Neural cell (in vitro differentiated cells): ENCODE data around the gene PRDM12.

Experiments
- CTCF ChIP-seq: fragments of 450-650 bp; IDR thresholded peaks from 2 replicates; pipeline ENCODE4 v1.5.1; 2014; ENCODE audit warnings: antibody characterized with exemption, mild to moderate bottlenecking, moderate library complexity; ENCODE audit not compliant: poor library complexity, severe bottlenecking
- EP300 ChIP-seq: fragments of 450-650 bp; conservative IDR thresholded peaks from 2 replicates; pipeline ENCODE4 v1.6.1; 2014; ENCODE audit warnings: antibody characterized with exemption, mild to moderate bottlenecking, moderate library complexity; ENCODE audit not compliant: poor library complexity, severe bottlenecking
- EZH2 ChIP-seq: fragments of 200-600, 300-800 bp; shearing (Covaris generic), sonication (generic); IDR thresholded peaks from 2 replicates; pipeline ENCODE4 v1.6.1; 2014; ENCODE audit warnings: antibody characterized with exemption, low read length, borderline replicate concordance, mild to moderate bottlenecking; ENCODE audit not compliant: insufficient read depth, poor library complexity, severe bottlenecking
- MXI1 ChIP-seq: fragments of 450-650 bp; conservative IDR thresholded peaks from 2 replicates; pipeline ENCODE4 v1.6.1; 2014; ENCODE audit warnings: antibody characterized with exemption, mild to moderate bottlenecking; ENCODE audit not compliant: poor library complexity, severe bottlenecking
- POLR2AphosphoS5 ChIP-seq: IDR thresholded peaks from 2 replicates; pipeline ENCODE4 v1.6.1; 2012
- SMC3 ChIP-seq: fragments of 450-650 bp; conservative IDR thresholded peaks from 2 replicates; pipeline ENCODE4 v1.6.1; 2014; ENCODE audit warnings: antibody characterized with exemption, mild to moderate bottlenecking, moderate library complexity; ENCODE audit not compliant: poor library complexity

DNA sequence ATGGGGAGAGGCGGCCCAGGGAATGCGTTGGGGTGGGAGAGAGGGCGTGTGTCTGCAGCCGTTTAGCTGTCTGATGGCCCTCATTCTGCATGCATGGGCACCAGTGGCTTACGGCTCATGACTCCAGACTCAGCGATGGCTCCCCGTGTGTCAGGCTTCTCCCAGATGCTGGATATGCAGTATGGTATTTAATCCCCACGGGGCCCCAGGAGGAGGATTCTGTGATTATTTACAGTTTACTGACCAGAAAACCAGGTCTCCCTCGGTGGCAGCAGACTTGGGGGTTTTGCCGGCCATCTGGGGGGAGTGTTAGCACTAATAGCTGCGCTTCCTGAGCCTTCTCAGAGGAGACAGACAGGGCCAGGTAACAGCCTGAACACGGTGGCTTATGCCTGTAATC lies 4.3 kb downstream of the PRDM12 start:
- TF ChIP-seq EZH2 (no peak), CTCF (no peak), MXI1 (no peak), EP300 (no peak), SMC3 (no peak), POLR2AphosphoS5 (no peak)
